22Rv1 (cell line): Measurements from ENCODE around the gene GID8.
"Not testable (repeated sequence)": the region's sequence is repeated elsewhere in the genome, so short reads cannot be mapped to it uniquely, and the experiment has no call there.

ENCODE experiments used
- ZFX ChIP-seq: fragments of 450-650 bp; IDR thresholded peaks from 2 replicates; pipeline ENCODE4 v1.6.1; 2017; ENCODE audit warnings: antibody characterized with exemption, borderline replicate concordance
- TF ChIP-seq, protein P1 (sequence below): fragments of 450-650 bp; IDR thresholded peaks from 2 replicates; pipeline ENCODE4 v1.5.1; 2017; ENCODE audit warnings: mild to moderate bottlenecking

DNA sequence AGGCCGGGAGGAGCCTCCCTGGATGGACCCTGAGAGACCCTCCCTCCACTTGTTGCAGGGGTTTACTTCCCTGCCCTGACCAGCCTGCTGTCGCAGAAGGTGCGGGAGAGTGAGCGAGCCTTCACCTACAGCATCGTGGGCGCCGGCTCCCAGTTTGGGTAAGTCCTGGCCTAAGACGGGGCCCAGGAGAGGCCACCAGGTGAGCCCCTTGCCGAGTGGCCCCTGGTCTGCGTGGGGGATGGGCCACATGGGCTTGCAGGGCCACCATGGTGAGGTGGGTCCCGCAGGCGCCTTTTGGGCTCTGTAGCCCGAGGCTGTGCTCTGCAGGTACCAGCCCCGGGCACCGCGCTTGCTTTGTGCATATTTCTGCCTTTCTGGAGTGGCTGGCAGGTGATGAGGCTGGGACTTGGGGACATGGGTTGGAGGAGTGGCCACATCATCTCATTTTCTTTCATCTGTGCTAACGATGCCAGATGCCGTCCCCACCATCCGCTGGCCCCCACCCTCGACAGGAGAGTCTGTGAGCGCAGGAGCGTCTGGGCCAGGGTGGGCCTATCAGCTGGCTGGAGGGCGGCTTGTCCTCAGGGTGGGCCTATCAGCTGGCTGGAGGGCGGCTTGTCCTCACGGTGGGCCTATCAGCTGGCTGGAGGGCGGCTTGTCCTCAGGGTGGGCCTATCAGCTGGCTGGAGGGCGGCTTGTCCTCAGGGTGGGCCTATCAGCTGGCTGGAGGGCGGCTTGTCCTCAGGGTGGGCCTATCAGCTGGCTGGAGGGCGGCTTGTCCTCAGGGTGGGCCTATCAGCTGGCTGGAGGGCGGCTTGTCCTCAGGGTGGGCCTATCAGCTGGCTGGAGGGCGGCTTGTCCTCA, 22.7 kb downstream of the GID8 start:
- TF ChIP-seq, protein P1, sequence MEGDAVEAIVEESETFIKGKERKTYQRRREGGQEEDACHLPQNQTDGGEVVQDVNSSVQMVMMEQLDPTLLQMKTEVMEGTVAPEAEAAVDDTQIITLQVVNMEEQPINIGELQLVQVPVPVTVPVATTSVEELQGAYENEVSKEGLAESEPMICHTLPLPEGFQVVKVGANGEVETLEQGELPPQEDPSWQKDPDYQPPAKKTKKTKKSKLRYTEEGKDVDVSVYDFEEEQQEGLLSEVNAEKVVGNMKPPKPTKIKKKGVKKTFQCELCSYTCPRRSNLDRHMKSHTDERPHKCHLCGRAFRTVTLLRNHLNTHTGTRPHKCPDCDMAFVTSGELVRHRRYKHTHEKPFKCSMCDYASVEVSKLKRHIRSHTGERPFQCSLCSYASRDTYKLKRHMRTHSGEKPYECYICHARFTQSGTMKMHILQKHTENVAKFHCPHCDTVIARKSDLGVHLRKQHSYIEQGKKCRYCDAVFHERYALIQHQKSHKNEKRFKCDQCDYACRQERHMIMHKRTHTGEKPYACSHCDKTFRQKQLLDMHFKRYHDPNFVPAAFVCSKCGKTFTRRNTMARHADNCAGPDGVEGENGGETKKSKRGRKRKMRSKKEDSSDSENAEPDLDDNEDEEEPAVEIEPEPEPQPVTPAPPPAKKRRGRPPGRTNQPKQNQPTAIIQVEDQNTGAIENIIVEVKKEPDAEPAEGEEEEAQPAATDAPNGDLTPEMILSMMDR, result not testable (repeated sequence)
- not testable (repeated sequence) for TF ChIP-seq ZFX
